MCF 10A (cell line): ENCODE measurements around the gene TOM1L1. TPM values are rescaled to one million over a fixed set of nuclear protein-coding genes. Genes with fewer than 3 reads are reported as not detected.

ENCODE experiments used
- BruUV-seq: library from RNA; stranded (reverse); fragments of 400-500 nt; replicated peaks from 2 replicates; lab custom pipeline; 2021; lab: Mats Ljungman, UMichigan
- CTCF ChIA-PET: fragments of 300-600 bp; sonication (Branson Sonifier 250); formaldehyde crosslinking; extraction: SDS; loops from one replicate; lab custom pipeline; 2021; ENCODE audit warnings: antibody characterized with exemption, inconsistent platforms; lab: Yijun Ruan, JAX
- POLR2A ChIA-PET: fragments of 300-600, 350-650 bp; sonication (Branson Sonifier 250); formaldehyde crosslinking; extraction: SDS; loops from one replicate; lab custom pipeline; 2020; ENCODE audit warnings: antibody characterized with exemption, inconsistent platforms; lab: Yijun Ruan, JAX
- DNase-seq: peaks from one replicate; pipeline ENCODE4 v3.0.0-alpha.2; 2018; ENCODE audit not compliant: unreplicated experiment
- H3K27ac Mint-ChIP-seq: one replicate; pipeline ENCODE4 v1.8.0; 2022; ENCODE audit warnings: mild to moderate bottlenecking, low read depth, mixed read lengths; ENCODE audit not compliant: unreplicated experiment
- H3K27me3 Mint-ChIP-seq: one replicate; pipeline ENCODE4 v1.8.0; 2022; ENCODE audit warnings: mixed read lengths; ENCODE audit not compliant: insufficient read depth, unreplicated experiment
- H3K36me3 Mint-ChIP-seq: one replicate; pipeline ENCODE4 v1.8.0; 2022; ENCODE audit warnings: mild to moderate bottlenecking, moderate library complexity, mixed read lengths; ENCODE audit not compliant: insufficient read depth, unreplicated experiment
- H3K4me1 Mint-ChIP-seq: one replicate; pipeline ENCODE4 v1.8.0; 2022; ENCODE audit warnings: mixed read lengths; ENCODE audit not compliant: insufficient read depth, unreplicated experiment
- H3K4me3 Mint-ChIP-seq: one replicate; pipeline ENCODE4 v1.8.0; 2022; ENCODE audit warnings: mild to moderate bottlenecking, moderate library complexity, mixed read lengths; ENCODE audit not compliant: unreplicated experiment
- H3K9me3 Mint-ChIP-seq: one replicate; pipeline ENCODE4 v1.8.0; 2022; ENCODE audit warnings: mixed read lengths; ENCODE audit not compliant: unreplicated experiment
- intact Hi-C: fragments of 100-400 bp; cut with micrococcal nuclease; formaldehyde crosslinking; loops from 2 replicates; pipeline ENCODE4 v1.14.1; 2022
- total RNA-seq: library from RNA; stranded (reverse); gene quantifications from 2 replicates; pipeline ENCODE4 v1.2.3, GENCODE V29; 2022
- TF ChIP-seq, protein P1 (sequence below): fragments of 200-600 bp; IDR thresholded peaks from one replicate; pipeline ENCODE4 v1.8.0; 2022; ENCODE audit warnings: antibody characterized with exemption, mild to moderate bottlenecking; ENCODE audit not compliant: unreplicated experiment

Gene TOM1L1
- total RNA-seq, 1 experiment from 2014 or later, result 157 TPM

DNA sequence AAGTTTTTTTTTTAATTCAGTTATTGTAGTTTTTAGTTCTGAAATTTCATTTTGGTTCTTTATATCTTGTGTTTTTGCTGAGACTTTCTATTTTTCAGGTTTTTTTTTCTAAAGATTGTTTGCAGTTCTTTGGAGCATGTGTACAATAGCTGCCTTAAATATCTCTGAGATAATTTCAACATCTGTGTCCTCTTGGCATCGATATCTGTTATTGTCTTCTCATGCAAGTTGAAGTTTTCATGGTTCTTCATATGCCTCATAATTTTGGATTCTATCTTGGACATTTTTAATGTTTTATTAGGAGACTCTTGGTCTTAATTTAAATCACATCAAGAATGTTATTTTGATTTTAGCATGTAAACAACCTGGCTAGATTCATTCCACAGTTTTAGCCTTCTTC is 45.0 kb downstream of the TOM1L1 start:
- ChIA-PET POLR2A (interaction anchor here (1.2 kb wide), 1 partner anchor 9 kb away, joined by 3 read pairs; no protein-coding TSS in a partner anchor), CTCF (interaction anchor here (0.6 to 1.0 kb wide), 2 partner anchors 33 to 151 kb away, joined by 3 read pairs; no protein-coding TSS in a partner anchor)
- Mint-ChIP-seq H3K27me3 (no peaks in the 10 kb centered on the region), H3K9me3 (peaks cover 14% of the 10 kb centered on the region), H3K4me3 (no peak overlapping the region), H3K27ac (peak overlapping the region; percentile 20), H3K36me3 (peaks cover 78% of the 10 kb centered on the region), H3K4me1 (peaks cover 14% of the 10 kb centered on the region)
- no TSS peak for BruUV-seq
- intact Hi-C loops, result no loop called here
- DNase-seq, result no peak
- TF ChIP-seq, protein P1, sequence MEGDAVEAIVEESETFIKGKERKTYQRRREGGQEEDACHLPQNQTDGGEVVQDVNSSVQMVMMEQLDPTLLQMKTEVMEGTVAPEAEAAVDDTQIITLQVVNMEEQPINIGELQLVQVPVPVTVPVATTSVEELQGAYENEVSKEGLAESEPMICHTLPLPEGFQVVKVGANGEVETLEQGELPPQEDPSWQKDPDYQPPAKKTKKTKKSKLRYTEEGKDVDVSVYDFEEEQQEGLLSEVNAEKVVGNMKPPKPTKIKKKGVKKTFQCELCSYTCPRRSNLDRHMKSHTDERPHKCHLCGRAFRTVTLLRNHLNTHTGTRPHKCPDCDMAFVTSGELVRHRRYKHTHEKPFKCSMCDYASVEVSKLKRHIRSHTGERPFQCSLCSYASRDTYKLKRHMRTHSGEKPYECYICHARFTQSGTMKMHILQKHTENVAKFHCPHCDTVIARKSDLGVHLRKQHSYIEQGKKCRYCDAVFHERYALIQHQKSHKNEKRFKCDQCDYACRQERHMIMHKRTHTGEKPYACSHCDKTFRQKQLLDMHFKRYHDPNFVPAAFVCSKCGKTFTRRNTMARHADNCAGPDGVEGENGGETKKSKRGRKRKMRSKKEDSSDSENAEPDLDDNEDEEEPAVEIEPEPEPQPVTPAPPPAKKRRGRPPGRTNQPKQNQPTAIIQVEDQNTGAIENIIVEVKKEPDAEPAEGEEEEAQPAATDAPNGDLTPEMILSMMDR, result no peak

DNA sequence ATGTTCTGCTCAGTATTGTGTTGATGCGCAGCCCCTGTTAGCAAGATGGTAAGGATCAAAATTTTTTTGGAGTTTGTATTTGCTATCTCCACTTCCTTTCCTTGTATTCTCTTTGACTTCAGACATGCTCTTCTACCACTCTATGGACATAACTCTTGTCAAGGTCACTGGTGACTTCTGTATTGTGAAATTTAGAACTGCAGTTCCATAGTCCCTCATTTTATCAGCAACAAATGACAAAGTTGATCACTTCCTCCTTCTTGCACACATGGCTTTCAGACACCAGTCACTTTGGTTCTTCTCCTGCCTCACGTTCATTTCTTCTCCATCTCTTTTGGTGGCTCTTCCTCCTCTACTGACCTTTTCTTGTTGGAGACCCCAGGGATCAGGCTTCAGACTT is 46.7 kb downstream of the TOM1L1 start:
- intact Hi-C loops, result no loop called here
- CTCF ChIA-PET, result no interaction called here
- BruUV-seq, result no TSS peak
- H3K4me1 Mint-ChIP-seq, result peaks cover 14% of the 10 kb centered on the region
- DNase-seq, result no peak
- no peaks in the 10 kb centered on the region for H3K27me3 Mint-ChIP-seq
- POLR2A ChIA-PET, result no interaction called here
- H3K36me3 Mint-ChIP-seq, result peaks cover 80% of the 10 kb centered on the region
- TF ChIP-seq, protein P1, result no peak
- H3K27ac Mint-ChIP-seq, result no peak overlapping the region
- peaks cover 14% of the 10 kb centered on the region for H3K9me3 Mint-ChIP-seq
- no peak overlapping the region for H3K4me3 Mint-ChIP-seq

DNA sequence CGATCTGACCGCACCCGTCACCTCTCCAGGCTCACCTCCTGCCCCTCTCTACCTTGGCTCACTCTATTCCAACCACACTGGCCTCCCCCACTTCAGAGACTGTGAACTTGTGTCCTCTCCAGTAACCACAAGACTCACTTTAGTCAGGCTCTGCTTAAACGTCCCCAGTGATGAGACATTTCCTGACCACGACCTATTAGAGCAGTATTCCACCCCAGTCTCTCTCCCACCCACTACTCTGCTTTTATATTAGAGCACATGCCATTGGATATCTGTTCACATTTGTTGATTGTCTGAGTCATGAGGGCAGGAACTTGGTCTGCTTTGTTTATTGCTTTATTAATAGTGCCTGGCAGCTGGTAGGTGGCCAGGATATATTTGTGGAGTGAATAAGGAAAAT is 47.7 kb downstream of the TOM1L1 start:
- Mint-ChIP-seq H3K4me3 (no peak overlapping the region), H3K27me3 (no peaks in the 10 kb centered on the region), H3K4me1 (peaks cover 14% of the 10 kb centered on the region), H3K27ac (no peak overlapping the region), H3K9me3 (peaks cover 14% of the 10 kb centered on the region), H3K36me3 (peaks cover 77% of the 10 kb centered on the region)
- peak; percentile 52 for DNase-seq
- no TSS peak for BruUV-seq
- intact Hi-C loops, result no loop called here
- TF ChIP-seq, protein P1, result no peak
- ChIA-PET POLR2A (no interaction called here), CTCF (no interaction called here)

DNA sequence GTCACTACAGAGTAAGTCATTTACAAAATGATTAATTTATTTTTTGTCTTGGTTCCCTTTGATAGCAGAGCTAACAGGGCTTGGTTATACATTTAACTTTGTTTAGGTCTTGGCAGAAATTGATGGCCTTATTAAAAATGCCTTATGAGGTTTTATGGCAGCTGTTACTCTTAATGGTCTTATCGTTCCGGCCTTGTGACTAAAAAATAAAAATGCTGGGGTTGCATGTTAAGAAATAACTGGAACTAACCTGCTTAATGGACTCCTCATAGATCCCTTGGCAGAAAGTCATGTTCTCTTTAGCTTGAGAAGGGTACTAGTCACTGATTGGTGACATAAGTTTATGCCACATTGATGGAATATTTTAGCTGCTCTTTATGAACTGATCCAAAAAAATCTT is 49.5 kb downstream of the TOM1L1 start:
- DNase-seq, result no peak
- no peak overlapping the region for H3K4me3 Mint-ChIP-seq
- no peaks in the 10 kb centered on the region for H3K27me3 Mint-ChIP-seq
- H3K36me3 Mint-ChIP-seq, result peaks cover 77% of the 10 kb centered on the region
- intact Hi-C loops, result no loop called here
- H3K4me1 Mint-ChIP-seq, result peaks cover 14% of the 10 kb centered on the region
- H3K27ac Mint-ChIP-seq, result no peak overlapping the region
- TF ChIP-seq, protein P1, result no peak
- peaks cover 14% of the 10 kb centered on the region for H3K9me3 Mint-ChIP-seq
- BruUV-seq, result no TSS peak
- POLR2A ChIA-PET, result no interaction called here
- CTCF ChIA-PET, result interaction anchor here (1.3 kb wide), 1 partner anchor 9 kb away, joined by 3 read pairs; no protein-coding TSS in a partner anchor
